ENCODE data around the gene RARB.

RARB gene

DNA sequence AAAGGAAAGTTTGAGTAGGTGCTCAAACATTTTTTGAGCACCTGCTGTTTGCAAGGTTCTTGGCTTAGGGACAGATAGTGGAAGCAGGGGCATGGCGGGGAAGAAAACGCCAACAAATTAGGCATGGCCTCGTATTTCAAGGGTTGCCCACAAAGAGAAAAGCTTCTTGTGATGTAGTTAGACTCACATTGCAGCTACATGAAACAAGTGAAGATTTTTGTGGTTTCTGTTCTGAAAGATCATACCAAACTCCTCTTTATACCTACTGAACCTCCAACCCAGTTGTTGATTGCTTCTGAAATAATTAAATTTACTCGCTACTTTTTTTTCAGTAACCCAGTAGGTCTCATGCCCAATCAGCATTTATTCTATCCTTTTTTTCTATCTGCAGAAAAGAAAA lies 23.5 kb upstream of the RARB start:
- Mint-ChIP-seq H3K4me3 (no peak overlapping the region), H3K4me1 (ENCODE audit: low read depth in 2 of 2) (no peaks in the 10 kb centered on the region), H3K36me3 (ENCODE audit: insufficient read depth) (no peaks in the 10 kb centered on the region), H3K27me3 (no peaks in the 10 kb centered on the region), H3K9me3 (peaks cover 0 to 5% of the 10 kb centered on the region in 2 donors), H3K27ac (no peak overlapping the region)
- no peak for DNase-seq
- ATAC-seq (replicated peaks) = no peak

DNA sequence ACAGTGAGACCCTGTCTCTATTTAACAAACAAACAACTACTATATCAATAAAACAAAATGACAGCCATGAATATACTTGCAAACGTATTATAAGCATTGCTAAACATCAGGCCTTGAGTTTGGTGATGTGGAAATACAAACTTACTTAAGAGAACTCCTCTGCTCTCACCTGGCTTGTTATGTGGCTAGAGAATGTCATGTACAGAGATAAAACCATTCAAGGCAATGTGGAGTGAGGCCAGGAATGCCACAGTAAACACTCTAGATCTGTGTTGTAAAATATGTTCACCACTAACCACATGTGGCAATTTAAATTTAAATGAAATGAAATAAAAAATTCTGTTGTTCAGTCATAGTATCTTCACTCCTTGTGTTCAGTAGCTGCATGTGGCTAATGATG lies 22.7 kb upstream of the RARB start:
- Mint-ChIP-seq H3K4me3 (no peak overlapping the region), H3K9me3 (peaks cover 0 to 7% of the 10 kb centered on the region in 2 donors), H3K27ac (no peak overlapping the region), H3K27me3 (no peaks in the 10 kb centered on the region), H3K36me3 (ENCODE audit: insufficient read depth) (no peaks in the 10 kb centered on the region), H3K4me1 (ENCODE audit: low read depth in 2 of 2) (no peaks in the 10 kb centered on the region)
- DNase-seq = no peak
- ATAC-seq (replicated peaks) = no peak

DNA sequence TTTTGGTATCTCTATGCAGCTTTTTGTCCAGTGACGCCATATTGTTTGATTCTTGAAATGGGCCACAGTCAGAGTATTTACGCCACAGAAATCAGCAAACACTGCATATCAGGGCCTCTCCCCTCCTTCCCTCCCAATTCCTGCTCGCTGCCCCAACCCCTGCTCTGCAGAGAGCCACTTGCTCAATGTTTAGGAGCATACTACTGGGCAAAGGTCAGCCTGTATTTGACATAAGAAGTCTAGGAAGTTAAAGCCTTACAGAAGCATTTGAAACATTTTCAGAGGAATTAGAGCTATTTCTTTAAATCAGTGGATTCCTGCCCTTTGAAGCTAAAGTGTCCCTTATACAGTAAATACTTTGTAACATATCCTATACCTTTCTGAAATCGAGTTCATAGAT lies 17.4 kb upstream of the RARB start:
- DNase-seq = no peak
- Mint-ChIP-seq H3K27me3 (no peaks in the 10 kb centered on the region), H3K36me3 (ENCODE audit: insufficient read depth) (no peaks in the 10 kb centered on the region), H3K27ac (no peak overlapping the region), H3K4me3 (no peak overlapping the region), H3K4me1 (ENCODE audit: low read depth in 2 of 2) (no peaks in the 10 kb centered on the region), H3K9me3 (peaks cover 0 to 4% of the 10 kb centered on the region in 2 donors)
- no peak for ATAC-seq (replicated peaks)

DNA sequence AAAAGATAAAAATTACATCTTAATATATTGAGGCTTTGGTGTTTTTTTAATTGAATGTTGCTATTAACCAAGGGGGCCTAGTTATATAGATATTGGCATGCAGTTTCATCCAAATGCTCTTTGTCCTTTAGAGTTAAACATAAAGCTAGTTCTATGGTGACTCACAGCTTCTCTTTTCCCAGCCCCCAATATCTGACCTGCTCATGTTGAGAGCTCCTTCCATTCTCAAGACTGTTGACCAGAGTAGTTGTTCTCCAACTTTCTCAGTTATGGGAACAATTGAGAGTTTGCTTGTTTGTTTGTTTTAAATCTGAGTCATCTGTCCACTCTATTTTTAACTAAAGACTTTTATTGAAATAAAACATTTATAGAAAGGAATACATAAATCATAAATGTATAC lies 15.8 kb upstream of the RARB start:
- DNase-seq (no peak), ATAC-seq (replicated peaks) (no peak)
- H3K27me3 Mint-ChIP-seq = no peaks in the 10 kb centered on the region
- no peak overlapping the region for H3K4me3 Mint-ChIP-seq
- H3K36me3 Mint-ChIP-seq (ENCODE audit: insufficient read depth) = no peaks in the 10 kb centered on the region
- no peak overlapping the region for H3K27ac Mint-ChIP-seq
- H3K4me1 Mint-ChIP-seq (ENCODE audit: low read depth in 2 of 2) = no peaks in the 10 kb centered on the region
- H3K9me3 Mint-ChIP-seq = peaks cover 0 to 1% of the 10 kb centered on the region in 2 donors

DNA sequence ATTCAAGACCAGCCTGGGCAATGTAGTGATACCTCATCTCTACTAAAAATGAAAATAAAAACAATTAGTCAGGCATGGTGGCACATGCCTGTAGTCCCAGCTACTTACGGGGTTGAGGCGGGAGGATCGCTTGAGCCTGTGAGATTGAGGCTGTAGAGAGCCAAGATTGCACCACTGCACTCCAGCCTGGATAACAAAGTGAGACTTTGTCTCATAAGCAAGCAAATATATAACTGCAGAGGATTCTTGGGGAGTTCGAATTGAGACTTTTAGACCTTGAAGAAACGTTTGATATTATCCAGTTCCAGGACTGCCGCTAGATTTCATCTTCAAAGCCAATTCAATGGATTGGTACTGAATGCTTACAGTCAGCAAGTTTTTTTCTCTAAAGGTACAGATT lies 11.9 kb upstream of the RARB start:
- H3K9me3 Mint-ChIP-seq = no peaks in the 10 kb centered on the region
- no peak overlapping the region for H3K27ac Mint-ChIP-seq
- ATAC-seq (replicated peaks) (no peak), DNase-seq (no peak)
- H3K4me1 Mint-ChIP-seq (ENCODE audit: low read depth in 2 of 2) = no peaks in the 10 kb centered on the region
- no peak overlapping the region for H3K4me3 Mint-ChIP-seq
- no peaks in the 10 kb centered on the region for H3K36me3 Mint-ChIP-seq (ENCODE audit: insufficient read depth)
- peaks cover 0 to 6% of the 10 kb centered on the region in 2 donors for H3K27me3 Mint-ChIP-seq

DNA sequence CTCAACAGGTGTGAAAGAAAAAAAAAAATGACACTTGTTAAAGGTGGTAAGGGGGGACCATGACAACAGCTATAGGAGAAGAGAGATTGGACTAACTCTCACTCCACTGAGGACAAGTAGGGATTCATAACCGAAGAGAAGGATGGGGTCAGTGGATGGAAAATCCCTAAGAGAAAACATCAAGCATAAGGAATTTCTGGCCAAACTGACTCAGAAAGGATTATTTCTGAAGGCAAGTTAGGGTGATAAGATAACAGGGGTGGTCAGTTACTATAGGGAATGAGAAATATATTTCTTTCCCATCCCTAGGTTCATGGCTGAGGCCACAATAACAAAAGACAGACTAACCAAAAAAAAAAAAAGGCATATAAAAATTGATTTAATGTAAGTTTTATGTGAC lies 9.5 kb upstream of the RARB start:
- H3K4me3 Mint-ChIP-seq = no peak overlapping the region
- ATAC-seq (replicated peaks) = no peak
- no peaks in the 10 kb centered on the region for H3K36me3 Mint-ChIP-seq (ENCODE audit: insufficient read depth)
- peaks cover 0 to 7% of the 10 kb centered on the region in 2 donors for H3K27me3 Mint-ChIP-seq
- H3K27ac Mint-ChIP-seq = no peak overlapping the region
- no peak for DNase-seq
- H3K9me3 Mint-ChIP-seq = no peaks in the 10 kb centered on the region
- H3K4me1 Mint-ChIP-seq (ENCODE audit: low read depth in 2 of 2) = no peaks in the 10 kb centered on the region

DNA sequence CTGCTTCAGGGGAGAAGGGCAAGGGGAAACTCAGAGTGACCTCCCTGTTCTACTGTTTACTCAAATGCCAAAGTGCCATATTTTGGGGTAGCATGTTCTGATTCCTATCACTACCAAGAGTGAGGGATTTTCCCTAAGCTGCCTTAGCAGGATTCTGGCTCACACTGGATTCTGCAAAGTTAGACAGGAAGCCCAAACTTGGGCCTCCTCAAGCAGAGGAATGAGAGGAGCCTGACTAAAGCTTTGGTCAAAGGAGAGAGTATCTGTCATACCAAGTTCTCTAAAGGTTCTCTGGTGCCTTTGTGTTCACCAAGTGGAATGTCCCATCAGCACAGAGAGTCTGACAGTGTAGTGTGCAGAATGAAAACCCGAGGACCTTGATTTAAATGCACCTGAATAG lies 8.8 kb upstream of the RARB start:
- H3K9me3 Mint-ChIP-seq = no peaks in the 10 kb centered on the region
- H3K4me3 Mint-ChIP-seq = no peak overlapping the region
- no peaks in the 10 kb centered on the region for H3K36me3 Mint-ChIP-seq (ENCODE audit: insufficient read depth)
- ATAC-seq (replicated peaks) (no peak), DNase-seq (no peak)
- peaks cover 0 to 13% of the 10 kb centered on the region in 2 donors for H3K27me3 Mint-ChIP-seq
- H3K4me1 Mint-ChIP-seq (ENCODE audit: low read depth in 2 of 2) = no peaks in the 10 kb centered on the region
- no peak overlapping the region for H3K27ac Mint-ChIP-seq

DNA sequence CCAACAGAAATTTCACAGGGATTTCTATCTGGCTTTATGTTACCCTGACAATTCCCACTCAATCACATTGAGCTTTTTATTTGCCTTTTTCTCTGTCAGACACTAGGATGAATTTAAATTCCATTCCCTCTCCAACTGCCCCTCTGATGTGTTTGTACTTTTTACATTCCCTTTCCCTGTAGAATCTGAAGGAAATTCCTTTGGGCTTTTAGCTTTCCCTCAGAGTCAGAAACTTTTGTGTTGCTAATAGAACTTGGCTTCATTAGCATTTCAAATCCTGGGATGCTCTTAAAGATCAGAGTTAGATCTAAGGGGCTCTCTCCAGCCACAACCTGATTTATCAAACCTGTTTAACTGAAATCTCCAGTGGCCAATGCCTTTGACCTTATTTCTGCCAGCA lies 7.9 kb upstream of the RARB start:
- H3K27me3 Mint-ChIP-seq = peaks cover 0 to 14% of the 10 kb centered on the region in 2 donors
- H3K27ac Mint-ChIP-seq = no peak overlapping the region
- H3K36me3 Mint-ChIP-seq (ENCODE audit: insufficient read depth) = no peaks in the 10 kb centered on the region
- no peaks in the 10 kb centered on the region for H3K4me1 Mint-ChIP-seq (ENCODE audit: low read depth in 2 of 2)
- H3K9me3 Mint-ChIP-seq = no peaks in the 10 kb centered on the region
- H3K4me3 Mint-ChIP-seq = no peak overlapping the region
- DNase-seq (no peak), ATAC-seq (replicated peaks) (no peak)

DNA sequence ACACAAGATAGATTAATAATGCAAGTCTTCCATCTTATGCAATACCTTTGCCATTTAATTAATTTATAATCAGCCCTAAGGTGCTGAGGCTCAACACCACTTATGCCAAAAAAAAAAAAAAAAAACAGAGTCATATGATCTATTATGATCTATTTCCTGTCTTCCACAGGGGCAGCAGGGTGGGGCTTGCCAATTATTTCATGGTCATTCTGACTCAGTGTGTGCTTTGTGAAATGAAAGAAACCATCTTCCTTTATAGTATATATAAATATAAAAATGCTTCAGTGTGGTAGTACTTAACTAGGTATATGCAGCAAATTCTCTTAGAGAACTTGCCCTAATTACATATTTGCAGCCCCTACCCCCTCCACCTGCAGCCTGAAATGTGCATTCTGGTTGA lies 7.2 kb upstream of the RARB start:
- Mint-ChIP-seq H3K27ac (no peak overlapping the region), H3K4me1 (ENCODE audit: low read depth in 2 of 2) (no peaks in the 10 kb centered on the region), H3K36me3 (ENCODE audit: insufficient read depth) (no peaks in the 10 kb centered on the region), H3K4me3 (no peak overlapping the region), H3K27me3 (peaks cover 0 to 19% of the 10 kb centered on the region in 2 donors), H3K9me3 (no peaks in the 10 kb centered on the region)
- DNase-seq (no peak), ATAC-seq (replicated peaks) (no peak)

DNA sequence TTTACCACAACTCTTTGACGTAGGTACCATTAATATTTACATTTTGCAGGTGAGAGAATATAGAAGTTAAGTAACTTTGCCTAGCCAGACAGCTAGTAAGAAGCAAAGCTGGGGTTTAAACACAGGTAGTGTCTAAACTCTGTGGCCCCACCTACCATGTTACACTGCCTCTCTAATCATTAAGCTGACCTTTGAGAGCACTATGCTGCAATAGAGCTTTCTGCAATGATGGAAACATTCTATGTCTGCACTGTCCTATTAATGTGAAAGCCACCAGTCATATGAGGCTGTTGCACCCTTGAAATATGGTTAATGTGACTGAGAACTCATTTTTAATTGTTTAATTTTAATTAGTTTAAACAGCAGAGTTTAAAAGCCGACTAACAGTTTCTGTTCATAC lies 6.3 kb upstream of the RARB start:
- no peak for ATAC-seq (replicated peaks)
- H3K4me1 Mint-ChIP-seq (ENCODE audit: low read depth in 2 of 2) = no peaks in the 10 kb centered on the region
- H3K4me3 Mint-ChIP-seq = no peak overlapping the region
- no peak overlapping the region for H3K27ac Mint-ChIP-seq
- no peaks in the 10 kb centered on the region for H3K9me3 Mint-ChIP-seq
- H3K36me3 Mint-ChIP-seq (ENCODE audit: insufficient read depth) = no peaks in the 10 kb centered on the region
- no peak for DNase-seq
- peaks cover 8 to 28% of the 10 kb centered on the region in 2 donors for H3K27me3 Mint-ChIP-seq

DNA sequence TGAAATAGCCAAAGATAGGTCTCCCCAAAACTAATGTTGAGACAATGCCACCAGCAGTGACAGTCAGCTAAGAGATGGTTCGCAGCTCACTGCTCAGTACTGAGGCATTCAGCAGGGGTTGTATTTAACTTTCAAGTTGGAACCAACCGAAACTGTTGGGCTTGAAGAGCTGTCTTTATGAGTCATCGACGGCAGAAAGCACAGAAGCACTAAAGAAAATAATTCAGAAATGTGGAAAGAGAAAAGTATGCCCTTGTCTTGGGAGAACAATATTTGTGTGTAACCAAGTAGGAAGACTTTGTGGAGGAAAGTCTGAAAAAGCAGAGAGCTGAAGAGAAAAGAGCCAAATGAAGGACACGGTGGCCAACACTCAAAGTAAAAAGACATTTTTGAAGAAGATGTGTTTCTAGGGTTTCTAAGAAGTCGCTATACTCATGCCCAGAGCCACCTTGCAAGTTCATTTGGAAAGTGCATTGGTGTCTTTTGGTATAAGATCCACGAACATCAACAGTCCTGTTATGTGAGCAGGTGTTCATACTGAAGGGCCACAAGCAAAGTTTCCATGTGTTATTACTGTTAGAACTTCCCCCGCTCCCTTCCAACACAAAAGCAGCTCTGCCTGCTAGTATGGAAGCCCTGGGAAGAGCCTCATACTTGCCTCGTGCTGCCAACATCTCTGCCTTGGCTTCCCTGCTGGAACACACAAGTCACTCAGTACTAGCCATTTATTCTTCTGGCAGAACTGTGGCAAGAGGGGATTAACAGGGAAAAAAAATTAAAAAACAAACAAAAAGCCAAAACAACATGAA lies 4.1 kb upstream of the RARB start:
- Mint-ChIP-seq H3K4me3 (no peak overlapping the region), H3K4me1 (ENCODE audit: low read depth in 2 of 2) (peaks cover 0 to 2% of the 10 kb centered on the region in 2 donors), H3K27me3 (peaks cover 30 to 42% of the 10 kb centered on the region in 2 donors), H3K36me3 (ENCODE audit: insufficient read depth) (no peaks in the 10 kb centered on the region), H3K27ac (no peak overlapping the region), H3K9me3 (no peaks in the 10 kb centered on the region)
- DNase-seq (no peak), ATAC-seq (replicated peaks) (no peak)

DNA sequence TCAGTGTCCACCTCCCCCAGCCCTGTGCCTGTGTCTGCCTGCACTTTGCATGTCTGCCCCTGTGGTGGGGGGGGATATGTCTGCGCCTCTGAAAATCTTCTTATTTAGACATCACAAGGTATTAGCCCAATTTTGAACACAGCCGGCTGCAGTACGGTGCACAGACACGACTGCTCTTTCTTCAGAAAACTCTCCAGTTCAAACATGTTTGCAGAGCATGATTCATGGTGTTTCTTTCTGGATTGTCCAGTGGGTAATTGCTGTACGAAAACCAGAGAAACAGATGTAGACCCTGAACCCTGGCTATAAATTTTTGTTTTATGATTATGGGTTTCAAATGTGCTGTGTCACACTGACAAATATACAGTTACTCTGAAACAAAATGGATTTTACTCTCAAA lies 3.4 kb upstream of the RARB start:
- Mint-ChIP-seq H3K4me1 (ENCODE audit: low read depth in 2 of 2) (peaks cover 0 to 2% of the 10 kb centered on the region in 2 donors), H3K36me3 (ENCODE audit: insufficient read depth) (no peaks in the 10 kb centered on the region), H3K4me3 (no peak overlapping the region), H3K9me3 (no peaks in the 10 kb centered on the region), H3K27ac (no peak overlapping the region), H3K27me3 (peaks cover 33 to 42% of the 10 kb centered on the region in 2 donors)
- ATAC-seq (replicated peaks) (no peak), DNase-seq (no peak)

DNA sequence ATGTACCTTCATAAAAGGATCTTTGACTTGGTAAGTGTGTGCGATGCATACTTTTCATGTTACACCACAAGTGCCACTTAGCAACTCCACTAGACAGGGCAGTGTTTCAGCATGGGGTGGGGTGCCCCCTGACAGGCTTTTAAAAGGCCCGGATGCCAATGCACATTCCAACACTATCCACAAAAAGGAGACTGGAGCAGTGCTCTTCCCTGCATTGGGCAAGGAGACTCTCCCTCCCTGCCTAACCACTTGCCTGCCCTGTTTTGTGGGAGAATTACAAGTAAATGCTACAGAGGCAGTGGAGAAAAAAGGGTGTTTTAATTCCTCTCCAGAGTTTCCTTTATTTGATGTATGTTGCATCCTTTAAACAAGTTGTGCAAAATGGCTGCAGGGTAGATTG lies 1.7 kb upstream of the RARB start:
- ATAC-seq (replicated peaks) (no peak), DNase-seq (no peak)
- Mint-ChIP-seq H3K27me3 (peaks cover 33 to 42% of the 10 kb centered on the region in 2 donors), H3K4me1 (ENCODE audit: low read depth in 2 of 2) (peaks cover 0 to 2% of the 10 kb centered on the region in 2 donors), H3K9me3 (no peaks in the 10 kb centered on the region), H3K27ac (no peak overlapping the region), H3K4me3 (no peak overlapping the region), H3K36me3 (ENCODE audit: insufficient read depth) (no peaks in the 10 kb centered on the region)

DNA sequence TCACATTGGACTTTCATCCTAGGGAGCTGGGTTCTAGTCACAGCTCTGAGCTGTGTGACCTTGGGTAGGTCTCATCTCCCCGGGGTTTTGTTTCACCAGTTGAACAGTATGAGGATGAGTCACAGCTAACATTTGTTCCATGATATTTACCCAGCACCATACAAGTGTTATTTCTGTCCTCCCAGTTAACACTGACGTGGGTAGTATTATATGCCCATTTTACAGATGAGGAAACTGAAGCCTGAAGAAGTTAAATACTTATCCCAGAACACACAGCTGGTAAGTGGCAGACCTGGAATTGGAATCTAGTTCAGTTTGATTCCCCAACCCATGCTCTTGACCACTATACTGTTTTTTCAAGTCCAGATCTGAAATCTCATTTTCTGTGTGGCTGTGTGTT lies 908 bp upstream of the RARB start:
- H3K4me3 Mint-ChIP-seq = no peak overlapping the region
- no peak for DNase-seq
- H3K36me3 Mint-ChIP-seq (ENCODE audit: insufficient read depth) = no peaks in the 10 kb centered on the region
- peaks cover 33 to 48% of the 10 kb centered on the region in 2 donors for H3K27me3 Mint-ChIP-seq
- no peak overlapping the region for H3K27ac Mint-ChIP-seq
- peaks cover 0 to 2% of the 10 kb centered on the region in 2 donors for H3K4me1 Mint-ChIP-seq (ENCODE audit: low read depth in 2 of 2)
- ATAC-seq (replicated peaks) = no peak
- H3K9me3 Mint-ChIP-seq = no peaks in the 10 kb centered on the region
